GM12873 (cell line): ENCODE measurements around the gene FBLN2.

ENCODE experiments used
- CTCF ChIP-seq: IDR thresholded peaks from 2 replicates; pipeline ENCODE4 v1.5.1; 2012; ENCODE audit warnings: low read depth, mild to moderate bottlenecking, moderate library complexity, low read length, control low read depth; ENCODE audit not compliant: insufficient read depth; ENCODE audit errors: missing control alignments

Gene FBLN2

DNA sequence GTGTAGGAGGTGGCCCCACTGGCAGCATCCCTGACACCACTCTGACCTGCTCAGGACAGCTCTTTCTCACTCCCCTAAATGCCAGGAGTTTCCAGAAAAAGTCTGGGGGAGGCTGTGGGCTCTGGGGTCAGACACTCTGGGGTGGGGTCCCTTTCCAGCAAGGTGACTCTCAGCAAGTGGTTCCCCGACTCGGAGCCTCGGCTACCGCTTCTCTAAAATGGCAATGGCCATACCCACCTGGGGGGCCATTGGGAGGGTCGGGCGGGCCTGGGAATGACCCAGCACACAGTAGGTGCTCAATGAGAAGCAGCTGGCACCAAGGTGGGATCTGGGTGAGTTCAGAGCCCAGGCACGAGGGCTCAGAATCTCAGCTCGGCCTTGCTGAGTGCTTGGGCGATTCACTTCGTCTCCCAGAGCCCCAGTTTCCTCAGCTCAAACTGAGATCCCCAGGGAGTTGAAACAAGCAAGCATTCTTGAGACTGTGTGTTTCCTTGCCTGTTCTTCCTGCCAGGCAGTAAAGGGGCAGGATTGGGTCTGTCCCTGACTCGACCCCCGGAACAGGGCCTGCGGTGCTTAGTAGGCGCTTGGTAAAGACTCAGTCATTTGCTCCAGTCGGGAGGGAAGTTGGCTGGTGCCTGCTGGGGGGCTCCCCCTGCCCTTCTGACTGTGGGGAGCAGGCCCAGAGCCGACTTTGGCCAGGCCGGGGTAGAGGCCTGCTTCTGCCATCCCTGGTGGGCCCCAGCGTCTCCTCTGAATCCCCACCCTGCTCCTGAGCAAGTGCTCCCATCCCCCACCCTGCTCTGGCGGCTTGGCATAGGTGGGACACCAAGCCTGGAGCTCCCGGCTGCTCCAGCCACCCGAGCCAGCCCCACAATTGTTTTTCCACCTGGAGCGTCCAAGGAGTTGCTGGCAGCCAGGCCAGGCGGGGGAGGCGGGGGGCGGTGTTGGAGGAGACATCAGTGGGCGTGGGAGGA lies 32.9 kb upstream of the FBLN2 start:
- TF ChIP-seq CTCF: no peak

DNA sequence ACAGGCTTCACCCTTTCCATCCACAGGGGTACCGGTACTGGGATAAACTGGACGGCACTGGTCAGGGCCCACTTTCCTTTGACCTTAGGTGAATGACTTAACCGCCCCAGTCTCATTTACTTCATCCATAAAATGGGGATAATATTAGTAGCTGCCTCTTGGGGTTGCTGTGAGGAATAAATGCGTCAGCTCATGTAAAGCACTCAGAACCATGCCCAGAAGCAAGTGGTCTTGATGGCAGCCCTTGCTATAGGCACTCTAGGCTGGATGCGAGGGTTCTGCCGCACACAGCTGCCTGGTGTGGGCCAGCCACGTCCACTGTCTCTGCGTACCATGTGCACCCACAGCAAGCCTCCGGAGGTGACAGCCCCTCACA lies 32.2 kb upstream of the FBLN2 start:
- no peak for TF ChIP-seq CTCF

- TF ChIP-seq CTCF: no peak
Observed at GRCh38 chr3:13517253-13517977, 31.5 kb upstream of the FBLN2 start.

GRCh38 chr3:13518516-13518953 lies 30.4 kb upstream of the FBLN2 start:
- TF ChIP-seq CTCF: no peak

DNA sequence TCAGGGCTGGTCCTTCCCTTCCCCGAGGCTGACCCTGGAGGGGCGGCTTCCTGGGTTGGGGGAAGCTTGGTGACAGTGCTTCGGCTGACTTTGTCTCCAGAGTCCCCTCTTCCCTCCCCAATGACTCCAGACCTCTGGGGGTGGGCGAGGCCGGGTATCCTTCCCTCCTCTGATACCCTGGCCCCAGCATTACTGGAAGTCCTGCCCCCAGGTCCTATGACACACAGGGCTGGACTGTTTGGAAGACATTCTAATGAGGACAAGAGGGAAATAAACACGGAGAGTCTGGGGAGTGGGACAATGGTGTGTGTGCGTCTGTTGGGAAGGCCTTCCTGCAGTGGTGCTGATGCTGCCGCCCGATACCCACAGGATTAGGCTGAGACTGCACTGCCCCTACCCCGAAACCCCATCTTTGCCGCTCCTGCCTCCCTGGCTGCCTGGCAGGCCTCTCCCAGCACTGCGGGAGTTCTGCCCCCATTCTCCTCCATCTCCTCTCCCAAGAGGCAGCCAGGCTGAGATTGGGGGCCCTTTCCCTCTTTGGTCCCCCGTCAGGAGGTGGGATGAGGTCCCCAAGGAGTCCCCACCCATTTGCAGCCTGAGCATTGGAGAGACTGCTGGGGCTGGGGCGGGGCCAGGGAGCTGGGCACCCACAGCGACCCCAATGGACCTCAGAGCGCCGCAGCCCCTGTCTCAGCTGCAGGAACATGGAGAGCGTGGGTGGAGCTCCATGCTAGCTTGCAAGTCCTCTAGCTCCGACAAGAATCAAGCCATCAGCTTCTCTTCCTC lies 29.7 kb upstream of the FBLN2 start:
- no peak for TF ChIP-seq CTCF

DNA sequence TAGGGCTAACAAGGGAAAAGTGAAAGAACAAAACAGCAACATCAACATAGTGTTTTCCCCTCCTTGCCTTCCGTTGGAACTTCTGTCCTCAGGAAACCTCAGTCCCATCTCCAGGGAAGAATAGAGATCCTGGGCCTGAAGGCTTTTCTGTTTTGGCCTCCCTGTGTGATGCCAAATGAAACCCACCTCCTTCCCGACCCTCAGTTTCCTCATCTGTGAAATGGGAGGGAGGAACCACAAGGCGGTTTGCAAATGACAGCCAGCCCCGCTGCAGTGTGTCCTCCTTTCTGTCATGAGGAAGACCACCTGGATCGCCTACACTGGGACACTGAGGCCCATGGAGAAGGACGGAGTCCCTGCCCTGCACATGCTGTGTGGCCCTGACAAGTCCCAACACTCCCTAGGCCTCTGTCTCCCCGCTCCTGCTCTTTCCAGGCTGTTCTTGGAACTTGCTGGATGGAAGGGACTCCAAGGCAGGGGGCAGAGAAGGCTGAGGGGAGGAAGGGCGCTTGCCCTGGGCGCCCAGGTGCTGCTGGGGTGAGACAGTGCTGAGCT lies 28.5 kb upstream of the FBLN2 start:
- no peak for TF ChIP-seq CTCF
